ENCODE measurements around the gene LMX1A.

- TF ChIP-seq POLR2A (IDR thresholded peaks at IDR 0.05; ENCODE audit: low read length) (no peak), GATA1 (IDR thresholded peaks at IDR 0.05; ENCODE audit: low read depth, low read length) (no peak)
Observed at GRCh38 chr1:165212229-165212628, 144.3 kb downstream of the LMX1A start.
